Measurements from ENCODE around the gene GAS2. TPM values are rescaled to one million over a fixed set of nuclear protein-coding genes. Genes with fewer than 3 reads are reported as not detected.

Gene GAS2
- total and polyA plus RNA-seq, 3 donors from 2014 or later: 5.5 to 25.2 (median 9.0) TPM

DNA sequence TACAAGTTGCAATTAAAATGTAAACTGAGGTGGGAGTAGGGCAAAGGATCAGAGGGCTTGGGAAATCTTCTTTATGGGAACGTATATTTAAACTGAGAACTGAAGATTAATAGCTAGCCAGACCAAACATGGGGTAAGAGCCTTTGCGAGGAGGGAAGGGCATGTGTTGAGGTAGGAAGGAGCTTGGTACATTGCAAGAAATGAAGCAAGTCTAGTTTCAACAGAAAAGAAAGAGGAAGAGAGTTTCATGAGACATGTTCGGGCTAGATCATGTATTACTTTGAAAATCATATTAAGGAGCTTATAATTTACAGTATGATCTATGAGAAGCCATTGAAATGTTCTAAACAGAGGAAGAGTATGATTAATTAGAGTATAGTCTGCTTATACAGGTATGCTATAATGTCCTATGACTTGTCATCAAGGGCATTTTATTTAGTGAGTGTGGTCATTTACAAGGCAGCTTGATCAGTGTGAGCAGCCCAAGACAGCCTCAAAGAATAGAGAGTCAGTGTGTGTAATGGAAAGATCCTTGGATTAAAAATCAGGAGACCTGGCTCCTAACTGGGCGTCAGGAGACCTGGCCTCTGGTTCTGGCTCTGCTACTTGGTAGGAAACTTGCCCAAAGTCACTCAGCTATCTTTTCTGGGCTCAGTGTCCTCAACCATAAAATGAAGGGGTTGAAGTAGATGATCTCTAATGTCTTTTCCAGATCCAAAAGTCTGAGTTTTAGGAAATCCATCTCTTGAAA lies 10.9 kb downstream of the GAS2 start:
- no peak for TF ChIP-seq POLR2A (IDR thresholded peaks at IDR 0.05)
- TF ChIP-seq, protein P1, sequence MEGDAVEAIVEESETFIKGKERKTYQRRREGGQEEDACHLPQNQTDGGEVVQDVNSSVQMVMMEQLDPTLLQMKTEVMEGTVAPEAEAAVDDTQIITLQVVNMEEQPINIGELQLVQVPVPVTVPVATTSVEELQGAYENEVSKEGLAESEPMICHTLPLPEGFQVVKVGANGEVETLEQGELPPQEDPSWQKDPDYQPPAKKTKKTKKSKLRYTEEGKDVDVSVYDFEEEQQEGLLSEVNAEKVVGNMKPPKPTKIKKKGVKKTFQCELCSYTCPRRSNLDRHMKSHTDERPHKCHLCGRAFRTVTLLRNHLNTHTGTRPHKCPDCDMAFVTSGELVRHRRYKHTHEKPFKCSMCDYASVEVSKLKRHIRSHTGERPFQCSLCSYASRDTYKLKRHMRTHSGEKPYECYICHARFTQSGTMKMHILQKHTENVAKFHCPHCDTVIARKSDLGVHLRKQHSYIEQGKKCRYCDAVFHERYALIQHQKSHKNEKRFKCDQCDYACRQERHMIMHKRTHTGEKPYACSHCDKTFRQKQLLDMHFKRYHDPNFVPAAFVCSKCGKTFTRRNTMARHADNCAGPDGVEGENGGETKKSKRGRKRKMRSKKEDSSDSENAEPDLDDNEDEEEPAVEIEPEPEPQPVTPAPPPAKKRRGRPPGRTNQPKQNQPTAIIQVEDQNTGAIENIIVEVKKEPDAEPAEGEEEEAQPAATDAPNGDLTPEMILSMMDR (IDR thresholded peaks at IDR 0.05): no peak
- no peak overlapping the region for H3K4me3 ChIP-seq
- no peak for DNase-seq
- intact Hi-C loops (cut with DNase I; ENCODE audit: low total_unique reads): no loop called here
- H3K27ac ChIP-seq: no peak overlapping the region
- H3K36me3 ChIP-seq (ENCODE audit: low read depth, missing control alignments): no peaks in the 10 kb centered on the region
- H3K4me1 ChIP-seq: no peaks in the 10 kb centered on the region
- H3K27me3 ChIP-seq: no peaks in the 10 kb centered on the region
- no peaks in the 10 kb centered on the region for H3K9me3 ChIP-seq
- 78 to 85% methylated on average over 4 of the region's 4 CpGs for WGBS, 2 donors

DNA sequence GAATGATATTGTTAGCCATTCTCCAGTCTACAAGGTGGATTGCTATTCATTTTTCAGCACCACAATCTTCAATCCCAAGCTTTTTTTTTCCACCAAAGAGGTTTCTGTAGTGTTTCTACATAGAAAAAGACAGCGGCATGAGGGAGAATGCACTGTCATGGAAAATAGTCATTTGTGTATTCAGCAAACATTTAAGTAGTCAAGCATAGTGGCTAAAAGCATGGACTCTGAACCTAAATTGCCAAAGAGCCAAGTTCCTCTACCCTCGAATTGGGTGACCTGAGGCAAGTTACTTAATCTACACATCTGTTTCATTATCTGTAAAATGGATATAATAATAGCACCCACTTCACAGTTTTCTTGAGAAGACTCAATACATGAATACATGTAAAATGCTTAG lies 14.2 kb downstream of the GAS2 start:
- DNase-seq: no peak
- no peaks in the 10 kb centered on the region for H3K9me3 ChIP-seq
- intact Hi-C loops (cut with DNase I; ENCODE audit: low total_unique reads): no loop called here
- no peak overlapping the region for H3K27ac ChIP-seq
- H3K36me3 ChIP-seq (ENCODE audit: low read depth, missing control alignments): no peaks in the 10 kb centered on the region
- no peak overlapping the region for H3K4me3 ChIP-seq
- TF ChIP-seq, protein P1 (IDR thresholded peaks at IDR 0.05): no peak
- TF ChIP-seq POLR2A (IDR thresholded peaks at IDR 0.05): no peak
- no peaks in the 10 kb centered on the region for H3K27me3 ChIP-seq
- H3K4me1 ChIP-seq: no peaks in the 10 kb centered on the region
- WGBS, 2 donors: 77 to 85% methylated on average over 2 of the region's 2 CpGs

DNA sequence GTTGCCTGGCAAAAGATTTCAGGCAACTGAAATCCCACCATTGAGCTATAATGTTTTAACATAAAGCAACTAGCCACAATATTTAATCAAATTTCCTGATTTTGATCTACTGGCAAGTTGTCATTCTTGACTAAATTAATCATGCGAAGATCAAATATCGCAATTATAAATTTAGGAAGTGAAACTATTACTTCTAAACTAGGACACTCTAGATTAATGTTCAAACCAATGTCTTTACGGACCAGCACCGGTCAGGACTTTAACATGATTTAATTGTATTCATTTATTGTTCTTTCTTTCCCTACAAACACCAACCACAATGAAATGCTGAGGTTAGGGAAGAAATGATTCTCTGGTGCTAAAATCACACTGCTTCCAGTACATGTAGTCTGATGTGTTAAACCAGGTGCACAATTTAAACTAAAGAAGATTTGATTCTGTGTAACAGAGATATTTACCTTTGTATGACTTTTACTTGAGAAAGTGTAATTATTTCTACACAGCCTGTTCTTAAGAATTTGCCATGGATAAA lies 14.9 kb downstream of the GAS2 start:
- intact Hi-C loops (cut with DNase I; ENCODE audit: low total_unique reads): no loop called here
- WGBS, 2 donors: 95 to 96% methylated on average over 4 of the region's 4 CpGs

DNA sequence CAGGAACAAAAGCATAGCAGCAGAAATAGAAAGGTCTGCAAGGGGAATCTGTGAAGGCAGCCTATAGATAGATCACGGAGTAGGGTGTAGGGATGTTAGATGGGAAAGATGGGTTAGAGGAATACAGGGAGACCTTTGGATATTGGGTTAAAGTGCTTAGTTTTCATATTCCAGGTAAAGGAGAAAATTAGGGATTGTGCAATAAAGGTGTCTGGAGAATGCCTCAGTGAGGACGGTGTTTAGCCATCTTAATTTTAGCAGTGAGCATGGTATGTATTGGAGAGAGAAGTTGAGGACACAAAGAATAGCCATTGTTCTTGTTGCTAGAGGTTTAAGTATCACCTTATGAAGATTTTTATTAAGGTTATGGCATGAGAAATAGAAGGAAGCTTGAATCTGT lies 17.7 kb downstream of the GAS2 start:
- no peak for DNase-seq
- no peaks in the 10 kb centered on the region for H3K4me1 ChIP-seq
- H3K27me3 ChIP-seq: no peaks in the 10 kb centered on the region
- TF ChIP-seq, protein P1 (IDR thresholded peaks at IDR 0.05): no peak
- TF ChIP-seq POLR2A (IDR thresholded peaks at IDR 0.05): no peak
- no peak overlapping the region for H3K27ac ChIP-seq
- H3K4me3 ChIP-seq: no peak overlapping the region
- 91 to 95% methylated on average over 2 of the region's 2 CpGs for WGBS, 2 donors
- intact Hi-C loops (cut with DNase I; ENCODE audit: low total_unique reads): no loop called here
- H3K36me3 ChIP-seq (ENCODE audit: low read depth, missing control alignments): no peaks in the 10 kb centered on the region
- no peaks in the 10 kb centered on the region for H3K9me3 ChIP-seq

More for the DNA sequence above, 14.9 kb downstream of the GAS2 start:
- H3K4me1 ChIP-seq: no peaks in the 10 kb centered on the region
- DNase-seq: no peak
- no peak overlapping the region for H3K4me3 ChIP-seq
- no peaks in the 10 kb centered on the region for H3K9me3 ChIP-seq
- H3K27ac ChIP-seq: no peak overlapping the region
- H3K36me3 ChIP-seq (ENCODE audit: low read depth, missing control alignments): no peaks in the 10 kb centered on the region
- no peaks in the 10 kb centered on the region for H3K27me3 ChIP-seq
- TF ChIP-seq POLR2A (IDR thresholded peaks at IDR 0.05): no peak
- TF ChIP-seq, protein P1 (IDR thresholded peaks at IDR 0.05): no peak

DNA sequence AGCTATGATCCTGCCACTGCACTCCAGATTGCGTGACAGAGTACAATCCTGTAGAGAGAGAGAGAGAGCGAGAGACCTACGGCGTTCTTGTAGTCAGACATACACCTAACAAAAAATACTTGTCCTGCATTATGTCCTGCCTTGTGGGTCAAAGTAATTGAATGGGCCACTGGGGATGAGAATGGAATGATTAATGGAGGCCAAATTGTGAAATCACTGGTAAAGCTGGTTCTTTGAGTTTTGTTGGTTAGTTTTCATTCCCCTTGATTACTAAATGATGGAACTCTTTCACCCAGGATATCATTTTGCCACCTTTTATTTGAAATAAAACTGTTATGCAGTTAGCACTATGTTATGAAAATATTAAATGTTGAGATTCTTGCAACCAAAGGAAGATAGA lies 18.7 kb downstream of the GAS2 start:
- DNase-seq: no peak
- Histone ChIP-seq H3K27ac (no peak overlapping the region), H3K4me3 (no peak overlapping the region), H3K9me3 (no peaks in the 10 kb centered on the region), H3K4me1 (no peaks in the 10 kb centered on the region), H3K36me3 (ENCODE audit: low read depth, missing control alignments) (no peaks in the 10 kb centered on the region), H3K27me3 (no peaks in the 10 kb centered on the region)
- 95 to 96% methylated on average over 4 of the region's 4 CpGs for WGBS, 2 donors
- intact Hi-C loops (cut with DNase I; ENCODE audit: low total_unique reads): no loop called here
- TF ChIP-seq, protein P1 (IDR thresholded peaks at IDR 0.05): no peak
- TF ChIP-seq POLR2A (IDR thresholded peaks at IDR 0.05): no peak

Data from testis (tissue), 3 donors.